Ishikawa (cell line): Measurements from ENCODE around the gene TRIB2.

Source experiments
- CEBPB ChIP-seq: IDR thresholded peaks from 2 replicates; pipeline ENCODE4 v1.6.1; 2012
- EP300 ChIP-seq: IDR thresholded peaks from 2 replicates; pipeline ENCODE4 v1.6.1; 2012; ENCODE audit warnings: borderline replicate concordance
- FOXM1 ChIP-seq: IDR thresholded peaks from 2 replicates; pipeline ENCODE4 v1.6.1; 2012; ENCODE audit warnings: low read depth, borderline replicate concordance
- MAX ChIP-seq: IDR thresholded peaks from 2 replicates; pipeline ENCODE4 v1.6.1; 2012
- RAD21 ChIP-seq: IDR thresholded peaks from 2 replicates; pipeline ENCODE4 v1.6.1; 2012; ENCODE audit warnings: low read depth
- TAF1 ChIP-seq: IDR thresholded peaks from 2 replicates; pipeline ENCODE4 v1.6.1; 2012; ENCODE audit warnings: low read depth, mild to moderate bottlenecking
- USF1 ChIP-seq: IDR thresholded peaks from 2 replicates; pipeline ENCODE4 v1.6.1; 2012
- YY1 ChIP-seq: IDR thresholded peaks from 2 replicates; pipeline ENCODE4 v1.6.1; 2012; ENCODE audit warnings: low read depth
- ZBTB7A ChIP-seq: IDR thresholded peaks from 2 replicates; pipeline ENCODE4 v1.6.1; 2012; ENCODE audit warnings: low read depth
- TF ChIP-seq, protein P1 (sequence below): IDR thresholded peaks from 2 replicates; pipeline ENCODE4 v1.6.1; 2012; ENCODE audit warnings: low read depth, mild to moderate bottlenecking

- TF ChIP-seq MAX (no peak), USF1 (no peak), ZBTB7A (no peak), EP300 (no peak), RAD21 (no peak), TAF1 (no peak), FOXM1 (no peak), YY1 (no peak), CEBPB (no peak)
- TF ChIP-seq, protein P1, sequence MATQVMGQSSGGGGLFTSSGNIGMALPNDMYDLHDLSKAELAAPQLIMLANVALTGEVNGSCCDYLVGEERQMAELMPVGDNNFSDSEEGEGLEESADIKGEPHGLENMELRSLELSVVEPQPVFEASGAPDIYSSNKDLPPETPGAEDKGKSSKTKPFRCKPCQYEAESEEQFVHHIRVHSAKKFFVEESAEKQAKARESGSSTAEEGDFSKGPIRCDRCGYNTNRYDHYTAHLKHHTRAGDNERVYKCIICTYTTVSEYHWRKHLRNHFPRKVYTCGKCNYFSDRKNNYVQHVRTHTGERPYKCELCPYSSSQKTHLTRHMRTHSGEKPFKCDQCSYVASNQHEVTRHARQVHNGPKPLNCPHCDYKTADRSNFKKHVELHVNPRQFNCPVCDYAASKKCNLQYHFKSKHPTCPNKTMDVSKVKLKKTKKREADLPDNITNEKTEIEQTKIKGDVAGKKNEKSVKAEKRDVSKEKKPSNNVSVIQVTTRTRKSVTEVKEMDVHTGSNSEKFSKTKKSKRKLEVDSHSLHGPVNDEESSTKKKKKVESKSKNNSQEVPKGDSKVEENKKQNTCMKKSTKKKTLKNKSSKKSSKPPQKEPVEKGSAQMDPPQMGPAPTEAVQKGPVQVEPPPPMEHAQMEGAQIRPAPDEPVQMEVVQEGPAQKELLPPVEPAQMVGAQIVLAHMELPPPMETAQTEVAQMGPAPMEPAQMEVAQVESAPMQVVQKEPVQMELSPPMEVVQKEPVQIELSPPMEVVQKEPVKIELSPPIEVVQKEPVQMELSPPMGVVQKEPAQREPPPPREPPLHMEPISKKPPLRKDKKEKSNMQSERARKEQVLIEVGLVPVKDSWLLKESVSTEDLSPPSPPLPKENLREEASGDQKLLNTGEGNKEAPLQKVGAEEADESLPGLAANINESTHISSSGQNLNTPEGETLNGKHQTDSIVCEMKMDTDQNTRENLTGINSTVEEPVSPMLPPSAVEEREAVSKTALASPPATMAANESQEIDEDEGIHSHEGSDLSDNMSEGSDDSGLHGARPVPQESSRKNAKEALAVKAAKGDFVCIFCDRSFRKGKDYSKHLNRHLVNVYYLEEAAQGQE = no peak
Observed at GRCh38 chr2:12741380-12741779, 24.6 kb downstream of the TRIB2 start.
